Fibroblast of the aortic adventitia (primary cell): Measurements from ENCODE around the gene SMR3A. TPM values are rescaled to one million over a fixed set of nuclear protein-coding genes. Genes with fewer than 3 reads are reported as not detected.

ENCODE experiments used
- DNase-seq: peaks from one replicate; pipeline ENCODE4 v3.0.0-alpha.2; 2010; ENCODE audit warnings: low read depth
- H3K4me3 ChIP-seq: 2 replicates; pipeline ENCODE4 v1.5.1; 2011; ENCODE audit warnings: low read depth, mild to moderate bottlenecking, control low read depth, low read length, moderate library complexity
- total RNA-seq: library from RNA; depleted of rRNA; stranded (reverse); fragments of >200 nt; gene quantifications from 2 replicates; pipeline ENCODE4 v1.2.3, GENCODE V29; 2012; ENCODE audit warnings: low replicate concordance
- TF ChIP-seq, protein P1 (sequence below): IDR thresholded peaks from 2 replicates; pipeline ENCODE4 v1.5.1; 2011; ENCODE audit warnings: mild to moderate bottlenecking, low read length, control low read depth, inconsistent platforms; ENCODE audit not compliant: insufficient read depth

Gene SMR3A
- total RNA-seq = not detected in 2 replicates

DNA sequence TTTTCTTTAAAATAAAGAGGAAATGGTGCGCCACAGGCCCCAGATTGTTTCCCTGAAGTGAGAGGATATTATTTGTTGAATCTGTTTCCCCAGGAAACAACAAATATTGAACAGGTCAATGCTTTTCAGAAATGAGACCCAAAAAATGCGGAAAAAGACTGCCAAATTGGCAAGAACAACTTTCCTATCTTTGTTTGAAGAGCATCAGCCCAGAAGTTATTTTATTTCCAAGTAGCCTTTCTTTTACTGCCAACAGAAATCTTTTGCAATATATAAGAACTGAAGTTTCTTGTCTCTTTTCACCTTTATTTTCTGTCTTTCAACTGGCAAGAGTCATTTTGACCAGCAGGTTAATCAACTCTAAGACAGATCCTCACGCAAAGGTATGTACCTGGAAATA, at the start of gene SMR3A:
Gene SMR3A (plus strand): TSS at position 301 of the 400 bp plus-strand sequence. CDS start 1,356 bp downstream, outside the sequence.
- DNase-seq = no peak
- TF ChIP-seq, protein P1, sequence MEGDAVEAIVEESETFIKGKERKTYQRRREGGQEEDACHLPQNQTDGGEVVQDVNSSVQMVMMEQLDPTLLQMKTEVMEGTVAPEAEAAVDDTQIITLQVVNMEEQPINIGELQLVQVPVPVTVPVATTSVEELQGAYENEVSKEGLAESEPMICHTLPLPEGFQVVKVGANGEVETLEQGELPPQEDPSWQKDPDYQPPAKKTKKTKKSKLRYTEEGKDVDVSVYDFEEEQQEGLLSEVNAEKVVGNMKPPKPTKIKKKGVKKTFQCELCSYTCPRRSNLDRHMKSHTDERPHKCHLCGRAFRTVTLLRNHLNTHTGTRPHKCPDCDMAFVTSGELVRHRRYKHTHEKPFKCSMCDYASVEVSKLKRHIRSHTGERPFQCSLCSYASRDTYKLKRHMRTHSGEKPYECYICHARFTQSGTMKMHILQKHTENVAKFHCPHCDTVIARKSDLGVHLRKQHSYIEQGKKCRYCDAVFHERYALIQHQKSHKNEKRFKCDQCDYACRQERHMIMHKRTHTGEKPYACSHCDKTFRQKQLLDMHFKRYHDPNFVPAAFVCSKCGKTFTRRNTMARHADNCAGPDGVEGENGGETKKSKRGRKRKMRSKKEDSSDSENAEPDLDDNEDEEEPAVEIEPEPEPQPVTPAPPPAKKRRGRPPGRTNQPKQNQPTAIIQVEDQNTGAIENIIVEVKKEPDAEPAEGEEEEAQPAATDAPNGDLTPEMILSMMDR = no peak
- H3K4me3 ChIP-seq = no peak within 1 kb of the TSS

DNA sequence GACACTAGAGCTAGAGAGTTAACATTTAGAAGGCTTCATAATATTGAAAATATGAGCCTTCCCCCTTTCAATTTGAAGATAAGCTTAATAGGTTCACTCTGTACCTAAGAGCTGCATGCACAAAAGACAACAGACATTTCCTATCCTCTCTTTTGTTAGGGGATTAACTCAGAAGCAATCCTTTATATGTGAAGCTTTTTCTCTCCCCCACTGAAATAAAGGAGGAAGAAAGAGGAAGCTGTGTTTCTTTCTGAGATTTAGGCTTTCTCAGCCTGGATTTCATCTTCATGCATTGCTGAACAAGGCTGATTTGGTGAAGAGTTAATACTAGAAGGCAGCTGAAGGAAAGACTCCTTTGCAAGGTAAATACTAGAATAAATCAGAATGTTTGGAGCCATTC, 46.8 kb upstream of the SMR3A start:
- DNase-seq = no peak
- TF ChIP-seq, protein P1 = no peak
- no peak overlapping the region for H3K4me3 ChIP-seq

DNA sequence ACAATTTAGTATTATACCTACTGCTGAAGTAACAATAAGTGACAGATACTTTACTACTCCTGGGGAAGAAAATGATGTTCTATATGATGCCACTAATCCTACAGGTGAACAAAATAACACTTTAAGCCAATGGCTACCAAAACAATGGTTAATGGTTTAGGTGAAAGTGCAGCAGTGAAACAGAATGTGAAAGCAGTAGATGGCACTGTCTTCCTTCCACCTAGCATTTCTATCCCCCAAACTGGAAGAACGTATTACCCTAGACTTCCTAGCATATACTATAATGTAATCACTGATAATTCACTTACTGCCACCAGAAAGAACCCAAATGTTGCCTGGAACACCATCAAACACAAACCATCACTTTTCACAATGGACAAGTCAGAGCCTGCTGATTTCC, 44.6 kb upstream of the SMR3A start:
- TF ChIP-seq, protein P1 = no peak
- no peak overlapping the region for H3K4me3 ChIP-seq
- DNase-seq = no peak

DNA sequence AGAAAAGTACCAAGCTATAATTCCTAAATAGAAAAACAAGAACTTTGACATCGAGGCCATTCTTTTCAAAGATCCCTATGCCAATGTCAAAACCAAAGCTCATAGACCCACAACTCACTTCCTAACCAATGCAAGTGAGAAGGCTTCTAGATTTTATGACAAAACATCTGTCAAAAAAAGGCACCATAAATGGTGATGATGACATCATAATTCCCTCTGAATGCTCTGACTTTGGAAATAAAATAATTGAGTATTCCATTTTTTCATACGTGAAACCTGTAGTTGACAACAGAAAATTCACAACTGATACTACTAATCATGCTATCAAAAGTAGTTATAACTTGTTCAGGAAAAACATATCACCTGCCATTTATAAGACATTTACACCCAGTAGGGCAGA, 34.5 kb upstream of the SMR3A start:
- TF ChIP-seq, protein P1 = no peak
- H3K4me3 ChIP-seq = no peak overlapping the region
- no peak for DNase-seq

DNA sequence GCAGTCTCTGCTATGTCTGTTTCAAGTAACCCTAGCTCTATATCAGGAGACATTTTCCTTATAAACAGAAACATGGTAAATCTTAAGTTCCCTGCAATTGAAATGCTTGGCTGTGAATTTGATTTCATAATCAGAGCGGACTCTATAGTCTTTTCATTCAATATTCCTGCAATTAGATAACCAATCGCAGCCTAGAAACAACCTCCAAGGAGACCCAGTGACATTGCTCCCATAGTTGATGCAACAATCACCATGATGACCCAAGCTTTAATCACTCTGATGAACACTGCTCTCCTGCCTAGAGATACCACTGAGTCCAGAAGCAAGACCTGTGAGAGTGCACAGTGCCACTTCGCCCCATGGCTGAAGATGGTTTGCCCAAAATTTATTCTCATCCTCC, 25.9 kb upstream of the SMR3A start, which contains the start of gene CABS1:
Gene CABS1 (plus strand): TSS at position 301 of the 400 bp plus-strand sequence. CDS start 59 bp downstream, at position 360.
- no peak within 1 kb of the TSS for H3K4me3 ChIP-seq
- TF ChIP-seq, protein P1 = no peak
- no peak for DNase-seq

DNA sequence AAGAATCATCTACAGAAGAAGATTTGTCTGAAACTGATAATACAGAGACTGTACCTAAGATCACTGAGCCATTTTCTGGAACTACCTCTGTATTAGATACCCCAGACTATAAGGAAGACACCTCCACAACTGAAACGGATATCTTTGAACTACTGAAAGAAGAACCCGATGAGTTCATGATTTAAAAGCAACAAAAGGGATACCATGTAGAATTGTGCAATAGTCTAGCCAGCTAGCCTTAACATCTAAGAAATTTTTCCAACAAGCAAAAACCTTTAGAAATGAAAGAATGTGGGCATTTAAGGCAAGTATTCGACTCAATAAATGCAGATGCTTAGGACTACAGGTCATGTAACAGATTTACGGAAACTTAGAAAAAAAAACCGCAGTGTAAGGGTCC, 24.5 kb upstream of the SMR3A start:
- H3K4me3 ChIP-seq = no peak overlapping the region
- TF ChIP-seq, protein P1 = no peak

DNA sequence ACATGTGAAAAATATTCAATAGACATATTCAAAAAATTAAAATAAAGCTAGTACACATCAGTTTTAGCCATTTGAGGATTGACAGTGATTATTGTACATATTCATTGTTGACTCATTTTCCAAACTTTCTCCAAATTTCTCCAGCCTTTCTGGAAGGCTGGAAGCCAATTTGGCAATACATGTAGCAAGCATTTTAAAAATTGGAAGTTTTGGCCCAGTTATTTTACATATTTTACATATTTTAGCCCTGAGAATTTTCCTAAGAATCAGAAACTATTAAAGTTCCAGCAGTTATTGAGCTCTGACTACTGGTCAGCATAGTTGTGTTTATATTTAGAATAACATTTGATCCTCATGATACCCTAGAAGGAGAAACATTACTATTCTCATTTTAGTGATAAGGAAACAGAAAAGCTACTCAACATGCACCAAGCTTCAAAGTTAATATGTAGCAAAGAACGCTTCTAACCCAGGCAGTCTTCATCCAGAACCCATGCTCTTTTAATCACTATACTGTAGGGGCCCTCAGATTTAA, 22.6 kb upstream of the SMR3A start:
- no peak for DNase-seq
- H3K4me3 ChIP-seq = no peak overlapping the region
- TF ChIP-seq, protein P1 = no peak

More for the DNA sequence above, 24.5 kb upstream of the SMR3A start:
- no peak for DNase-seq
